GM21515 (cell line): ENCODE data around the gene ANKMY1.

Experiments
- ATAC-seq: cut with Tn5 transposase; IDR thresholded peaks from one replicate; pipeline ENCODE4 v1.9.1; 2021; ENCODE audit not compliant: unreplicated experiment

Gene ANKMY1

GRCh38 chr2:240579771-240580614 lies 22.2 kb upstream of the ANKMY1 start:
- ATAC-seq = no peak

GRCh38 chr2:240579071-240579762 lies 21.4 kb upstream of the ANKMY1 start:
- ATAC-seq = no peak

- ATAC-seq = no peak
Measured at GRCh38 chr2:240578488-240578887, 20.7 kb upstream of the ANKMY1 start.

- no peak for ATAC-seq
Measured at GRCh38 chr2:240578110-240578450, 20.3 kb upstream of the ANKMY1 start.

- ATAC-seq = no peak
Measured at GRCh38 chr2:240577281-240578109, 19.7 kb upstream of the ANKMY1 start.

- no peak for ATAC-seq
Measured at GRCh38 chr2:240576436-240577205, 18.8 kb upstream of the ANKMY1 start.

- no peak for ATAC-seq
Measured at GRCh38 chr2:240576036-240576435, 18.2 kb upstream of the ANKMY1 start.

- no peak for ATAC-seq
Measured at GRCh38 chr2:240575101-240575965, 17.5 kb upstream of the ANKMY1 start.

- ATAC-seq = no peak
Measured at GRCh38 chr2:240574386-240575100, 16.8 kb upstream of the ANKMY1 start.

GRCh38 chr2:240573516-240574385 lies 16.0 kb upstream of the ANKMY1 start:
- no peak for ATAC-seq

GRCh38 chr2:240573071-240573515 lies 15.3 kb upstream of the ANKMY1 start:
- no peak for ATAC-seq

- ATAC-seq = no peak
Measured at GRCh38 chr2:240572141-240573031, 14.6 kb upstream of the ANKMY1 start.

GRCh38 chr2:240571314-240571973 lies 13.7 kb upstream of the ANKMY1 start:
- ATAC-seq = no peak

GRCh38 chr2:240570531-240571313 lies 12.9 kb upstream of the ANKMY1 start:
- no peak for ATAC-seq

- no peak for ATAC-seq
Measured at GRCh38 chr2:240569998-240570530, 12.3 kb upstream of the ANKMY1 start.
